Glutamatergic neuron (in vitro differentiated cells): Measurements from ENCODE around the gene ADD2. TPM values are rescaled to one million over a fixed set of nuclear protein-coding genes. Genes with fewer than 3 reads are reported as not detected.

Experiments used
- DNase-seq: peaks from one replicate; pipeline ENCODE4 v3.0.0; 2022
- H3K27ac Mint-ChIP-seq: one replicate; pipeline ENCODE4 v1.8.0; 2020; ENCODE audit warnings: mild to moderate bottlenecking, mixed read lengths, inconsistent platforms; ENCODE audit not compliant: unreplicated experiment
- H3K27me3 Mint-ChIP-seq: one replicate; pipeline ENCODE4 v1.8.0; 2020; ENCODE audit warnings: mild to moderate bottlenecking, moderate library complexity, mixed read lengths, inconsistent platforms; ENCODE audit not compliant: unreplicated experiment
- H3K36me3 Mint-ChIP-seq: one replicate; pipeline ENCODE4 v1.8.0; 2020; ENCODE audit warnings: mild to moderate bottlenecking, mixed read lengths, inconsistent platforms; ENCODE audit not compliant: unreplicated experiment
- H3K4me1 Mint-ChIP-seq: one replicate; pipeline ENCODE4 v1.8.0; 2020; ENCODE audit warnings: mild to moderate bottlenecking, low read depth, mixed read lengths, inconsistent platforms; ENCODE audit not compliant: unreplicated experiment
- H3K4me3 Mint-ChIP-seq: one replicate; pipeline ENCODE4 v1.8.0; 2020; ENCODE audit warnings: mild to moderate bottlenecking, mixed read lengths, inconsistent platforms; ENCODE audit not compliant: unreplicated experiment
- H3K9me3 Mint-ChIP-seq: one replicate; pipeline ENCODE4 v1.8.0; 2020; ENCODE audit warnings: mild to moderate bottlenecking, moderate library complexity, mixed read lengths, inconsistent platforms; ENCODE audit not compliant: unreplicated experiment
- CTCF ChIP-seq: fragments of 200-600 bp; sonication (generic); IDR thresholded peaks from one replicate; pipeline ENCODE4 v1.5.0; 2021; ENCODE audit not compliant: partially characterized antibody, unreplicated experiment
- total RNA-seq: library from RNA; stranded (reverse); fragmentation: NEBNext Ultra II Directional; extraction: Animal tissue kit (Norgen Biotek cat#: 25700); gene quantifications from one replicate; pipeline ENCODE4 v1.2.1, GENCODE V29; 2021; ENCODE audit not compliant: unreplicated experiment

The ADD2 gene
- total RNA-seq, 1 donor from 2014 or later, result 373 TPM

- Mint-ChIP-seq H3K27me3 (peaks cover 6% of the 10 kb centered on the region), H3K4me1 (peaks cover 8% of the 10 kb centered on the region), H3K36me3 (no peaks in the 10 kb centered on the region), H3K27ac (no peak overlapping the region), H3K4me3 (no peak overlapping the region), H3K9me3 (peaks cover 4% of the 10 kb centered on the region)
- TF ChIP-seq CTCF, result no peak
- no peak for DNase-seq
These were observed 39.8 kb upstream of the ADD2 start for GRCh38 chr2:70807828-70808118.

- H3K27ac Mint-ChIP-seq, result no peak overlapping the region
- peaks cover 4% of the 10 kb centered on the region for H3K9me3 Mint-ChIP-seq
- peaks cover 6% of the 10 kb centered on the region for H3K27me3 Mint-ChIP-seq
- no peak for DNase-seq
- H3K4me3 Mint-ChIP-seq, result no peak overlapping the region
- H3K4me1 Mint-ChIP-seq, result peaks cover 8% of the 10 kb centered on the region
- H3K36me3 Mint-ChIP-seq, result no peaks in the 10 kb centered on the region
- no peak for TF ChIP-seq CTCF
These were observed 39.3 kb upstream of the ADD2 start for GRCh38 chr2:70807102-70807827.

GRCh38 chr2:70806620-70807019, 38.6 kb upstream of the ADD2 start:
- H3K9me3 Mint-ChIP-seq, result peaks cover 4% of the 10 kb centered on the region
- TF ChIP-seq CTCF, result no peak

GRCh38 chr2:70806013-70806412, 38.0 kb upstream of the ADD2 start:
- Mint-ChIP-seq H3K27me3 (peaks cover 6% of the 10 kb centered on the region), H3K4me3 (no peak overlapping the region)
- no peak for DNase-seq

More at GRCh38 chr2:70806620-70807019, 38.6 kb upstream of the ADD2 start:
- DNase-seq, result no peak
- no peak overlapping the region for H3K27ac Mint-ChIP-seq
- H3K4me1 Mint-ChIP-seq, result peaks cover 8% of the 10 kb centered on the region
- peaks cover 6% of the 10 kb centered on the region for H3K27me3 Mint-ChIP-seq
- no peaks in the 10 kb centered on the region for H3K36me3 Mint-ChIP-seq
- no peak overlapping the region for H3K4me3 Mint-ChIP-seq

More at GRCh38 chr2:70806013-70806412, 38.0 kb upstream of the ADD2 start:
- Mint-ChIP-seq H3K27ac (no peak overlapping the region), H3K9me3 (peaks cover 4% of the 10 kb centered on the region), H3K4me1 (peaks cover 8% of the 10 kb centered on the region), H3K36me3 (no peaks in the 10 kb centered on the region)
- TF ChIP-seq CTCF, result no peak
